ENCODE data around the gene MYBPC2.
A peak's percentile ranks its signal among the peaks of the same experiment; 100 is the strongest.
"Not testable (repeated sequence)": the region's sequence is repeated elsewhere in the genome, so short reads cannot be mapped to it uniquely, and the experiment has no call there.

MYBPC2 gene

GRCh38 chr19:50457300-50457699 is 24.6 kb downstream of the MYBPC2 start:
- no peak for DNase-seq (ENCODE audit: low read depth in 2 of 3, low spot score in 1 of 3)

DNA sequence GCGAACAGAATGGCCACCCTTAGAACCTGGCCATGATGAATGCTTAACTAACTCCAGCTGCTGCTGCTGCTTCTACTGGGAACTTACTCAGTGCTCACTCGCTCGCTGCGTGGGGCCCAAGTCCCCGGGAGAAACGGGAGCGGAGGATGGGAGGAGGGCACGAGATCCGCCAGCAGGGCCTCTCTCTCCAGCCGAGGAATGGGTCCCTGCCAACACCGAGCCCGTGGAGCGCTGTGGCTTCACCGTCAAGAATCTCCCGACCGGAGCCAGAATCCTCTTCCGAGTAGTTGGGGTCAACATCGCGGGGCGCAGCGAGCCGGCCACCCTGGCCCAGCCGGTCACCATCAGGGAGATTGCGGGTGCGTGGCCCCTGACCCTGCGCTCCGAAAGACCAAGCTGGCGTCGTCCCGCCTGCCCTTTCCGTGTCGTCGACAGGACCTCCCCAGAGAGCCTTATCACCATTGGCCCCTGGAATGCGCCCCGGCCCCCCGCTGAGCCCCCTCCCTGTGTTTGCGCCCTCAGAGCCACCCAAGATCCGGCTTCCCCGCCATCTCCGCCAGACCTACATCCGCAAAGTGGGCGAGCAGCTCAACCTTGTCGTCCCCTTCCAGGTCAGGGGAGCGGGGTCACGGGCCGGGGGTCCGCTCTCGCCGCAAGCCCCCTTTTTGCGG is 25.8 kb downstream of the MYBPC2 start:
- no peak for DNase-seq (ENCODE audit: low read depth in 2 of 3, low spot score in 1 of 3)

DNA sequence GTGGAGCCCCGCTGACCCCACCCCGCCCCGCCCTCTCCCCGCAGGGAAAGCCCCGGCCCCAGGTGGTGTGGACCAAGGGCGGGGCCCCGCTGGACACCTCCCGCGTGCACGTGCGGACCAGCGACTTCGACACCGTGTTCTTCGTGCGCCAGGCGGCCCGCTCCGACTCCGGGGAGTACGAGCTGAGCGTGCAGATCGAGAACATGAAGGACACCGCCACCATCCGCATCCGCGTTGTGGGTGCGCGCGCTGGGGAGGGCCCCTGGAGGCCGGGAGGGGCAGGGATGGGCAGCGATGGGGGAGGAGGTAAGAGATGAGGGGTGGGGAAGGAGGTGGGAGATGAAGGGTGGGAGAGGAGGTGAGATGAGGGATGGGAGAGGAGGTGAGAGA is 26.4 kb downstream of the MYBPC2 start:
- DNase-seq (ENCODE audit: low read depth in 2 of 3, low spot score in 1 of 3), result no peak

- no peak for DNase-seq (ENCODE audit: low read depth in 2 of 3, low spot score in 1 of 3)
Observed at GRCh38 chr19:50459638-50460037, 26.9 kb downstream of the MYBPC2 start.

- no peak for DNase-seq (ENCODE audit: low read depth in 2 of 3, low spot score in 1 of 3)
Observed at GRCh38 chr19:50460161-50460765, 27.6 kb downstream of the MYBPC2 start.

DNA sequence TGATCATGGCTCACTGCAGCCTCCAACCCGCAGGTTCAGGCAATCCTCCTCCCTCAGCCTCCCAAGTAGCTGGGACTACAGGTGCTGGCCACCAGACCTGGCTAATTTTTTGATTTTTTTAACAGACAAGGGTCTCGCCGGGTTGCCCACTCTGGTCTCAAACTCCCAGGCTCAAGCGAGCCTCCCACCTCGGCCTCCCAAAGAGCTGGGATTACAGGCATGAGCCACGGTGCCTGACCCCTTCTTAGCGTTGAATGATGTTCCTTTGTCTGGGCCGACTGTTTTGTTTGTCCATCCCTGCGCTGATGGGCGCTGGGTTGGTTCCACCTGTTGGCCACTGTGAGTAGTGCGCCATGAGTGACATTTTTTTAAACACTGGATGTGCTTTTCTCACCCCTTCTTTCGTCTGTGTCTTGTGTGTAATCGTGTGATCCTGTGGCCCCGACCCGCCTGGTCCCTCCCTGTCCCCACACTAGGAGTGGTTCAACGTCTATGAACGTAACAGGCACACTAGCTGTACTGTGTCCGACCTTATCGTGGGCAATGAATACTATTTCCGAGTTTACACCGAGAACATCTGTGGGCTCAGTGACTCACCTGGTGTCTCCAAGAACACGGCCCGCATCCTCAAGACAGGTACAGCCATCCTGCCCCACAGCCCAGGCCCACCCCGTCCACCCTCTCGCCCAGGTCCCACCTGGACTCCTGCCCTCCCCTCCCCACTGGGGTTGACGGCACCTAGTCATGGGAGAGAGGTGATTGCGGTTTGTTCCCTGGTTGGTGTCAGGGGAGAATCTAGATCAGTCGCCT is 28.6 kb downstream of the MYBPC2 start:
- peak; percentile 38 to 68 (median 48) for DNase-seq (ENCODE audit: low read depth in 2 of 3, low spot score in 1 of 3)

- no peak for DNase-seq (ENCODE audit: low read depth in 2 of 3, low spot score in 1 of 3)
Observed at GRCh38 chr19:50462970-50463369, 30.3 kb downstream of the MYBPC2 start.

- no peak for DNase-seq (ENCODE audit: low read depth in 2 of 3, low spot score in 1 of 3)
Observed at GRCh38 chr19:50464348-50464747, 31.7 kb downstream of the MYBPC2 start.

DNA sequence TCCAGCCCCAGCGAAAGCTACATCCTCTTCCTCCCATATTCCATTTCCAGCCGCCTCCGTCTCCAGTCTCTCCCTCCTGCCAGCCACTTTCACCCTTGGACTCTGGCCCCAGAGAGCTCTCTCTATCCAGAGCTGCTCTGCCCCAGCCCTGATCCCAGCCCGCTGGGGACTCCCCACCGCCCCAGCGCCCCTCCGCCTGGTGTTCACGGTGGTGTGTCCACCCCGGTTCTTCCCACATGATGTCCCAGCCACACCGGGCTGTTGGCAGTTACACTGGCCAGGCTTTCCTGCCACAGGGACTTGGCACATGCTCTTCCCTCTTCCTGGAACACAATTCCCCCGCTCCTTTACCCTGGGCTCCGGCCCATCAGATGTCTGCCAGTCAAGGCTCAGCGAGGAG is 32.3 kb downstream of the MYBPC2 start:
- no peak for DNase-seq (ENCODE audit: low read depth in 2 of 3, low spot score in 1 of 3)

DNA sequence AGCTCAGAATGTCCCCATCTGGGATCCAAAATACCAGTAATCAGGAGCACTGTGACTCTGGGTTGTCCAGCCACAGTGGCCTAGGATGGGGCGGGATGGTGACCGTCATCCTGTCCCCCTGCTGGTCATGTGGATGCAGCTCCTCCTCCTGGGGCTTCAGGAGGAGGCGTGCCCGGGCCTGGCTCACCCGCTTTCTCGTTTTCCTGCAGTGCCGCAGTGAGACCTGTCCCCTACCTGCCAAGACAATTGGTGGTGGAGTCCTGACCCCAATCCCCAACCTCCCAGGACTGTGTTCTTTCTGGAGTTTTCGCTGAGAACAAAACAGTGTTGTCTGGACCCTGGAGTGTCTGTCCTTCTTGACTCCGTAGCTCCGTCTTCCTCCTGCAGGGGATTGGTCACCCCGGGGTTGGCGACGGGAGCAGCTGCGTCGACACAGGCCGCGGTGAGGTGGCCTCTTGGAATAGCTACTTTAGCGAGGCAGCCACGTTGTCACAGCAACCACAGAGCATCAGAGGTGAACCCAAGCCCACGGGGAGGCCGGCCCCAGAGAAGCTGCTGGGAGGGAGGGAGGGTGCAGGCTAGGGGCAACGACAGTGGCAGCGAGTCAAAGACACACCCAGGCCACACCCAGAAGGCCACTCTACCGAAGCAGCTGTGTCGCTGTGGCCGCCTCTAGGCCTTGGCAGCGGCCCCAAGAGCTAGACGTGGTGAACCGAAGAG is 33.5 kb downstream of the MYBPC2 start:
- no peak for DNase-seq (ENCODE audit: low read depth in 2 of 3, low spot score in 1 of 3)

DNA sequence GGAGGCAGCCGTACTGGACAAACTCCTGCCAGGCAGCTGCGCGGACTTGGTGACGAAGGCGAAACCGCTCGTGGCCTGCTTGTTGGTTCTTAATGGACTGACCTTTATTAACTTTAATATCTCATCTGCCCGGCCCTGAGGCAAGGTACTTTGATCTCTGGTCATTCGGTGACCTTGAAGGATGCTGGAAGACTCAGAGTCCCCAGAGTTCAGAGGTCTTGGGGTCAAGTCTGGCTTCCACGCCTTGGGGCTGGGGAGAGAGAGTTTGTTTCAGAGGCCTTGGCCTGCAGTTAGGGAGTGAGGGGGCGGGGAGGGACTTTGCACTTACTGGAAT is 34.0 kb downstream of the MYBPC2 start:
- no peak for DNase-seq (ENCODE audit: low read depth in 2 of 3, low spot score in 1 of 3)

DNA sequence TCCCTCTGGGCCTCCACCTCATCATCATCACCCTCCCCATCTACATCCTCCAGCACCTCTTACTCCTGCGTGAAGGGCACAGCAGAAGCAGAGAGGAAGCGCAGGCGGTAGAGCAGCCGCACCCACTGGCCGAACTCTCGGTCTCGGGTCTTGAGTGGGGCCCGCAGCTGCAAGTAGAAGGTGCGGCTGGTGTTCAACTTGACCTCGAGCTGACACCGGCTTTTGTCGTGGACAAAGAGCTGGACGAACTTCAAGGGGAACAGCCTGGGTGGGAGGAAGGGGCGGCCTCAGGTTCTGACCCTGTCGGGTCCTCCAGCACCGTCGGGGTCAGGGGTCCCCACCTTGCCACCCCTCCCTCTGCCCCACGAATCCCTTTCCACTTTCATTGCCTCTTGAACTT is 34.9 kb downstream of the MYBPC2 start:
- no peak for DNase-seq (ENCODE audit: low read depth in 2 of 3, low spot score in 1 of 3)

GRCh38 chr19:50468818-50469217 is 36.1 kb downstream of the MYBPC2 start:
- DNase-seq (ENCODE audit: low read depth in 2 of 3, low spot score in 1 of 3), result no peak

DNA sequence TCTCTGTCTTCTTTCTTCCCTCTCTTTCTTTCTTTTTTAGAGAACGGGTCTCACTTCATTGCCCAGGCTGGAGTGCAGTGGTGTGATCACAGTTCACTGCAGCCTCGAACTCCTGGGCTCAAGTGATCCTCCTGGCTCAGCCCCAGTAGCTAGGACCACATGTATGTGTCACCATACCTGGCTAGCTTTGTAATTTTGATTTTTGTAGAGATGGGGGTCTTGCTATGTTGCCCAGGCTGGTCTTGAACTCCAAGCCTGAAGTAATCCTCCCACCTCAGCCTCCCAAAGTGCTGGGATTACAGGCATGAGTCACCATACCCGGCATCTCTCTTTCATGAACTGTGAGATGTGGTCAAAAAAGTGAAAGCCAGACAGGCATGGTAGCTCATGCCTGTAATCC is 40.6 kb downstream of the MYBPC2 start:
- not testable (repeated sequence) for DNase-seq (ENCODE audit: low read depth in 2 of 3, low spot score in 1 of 3)

DNA sequence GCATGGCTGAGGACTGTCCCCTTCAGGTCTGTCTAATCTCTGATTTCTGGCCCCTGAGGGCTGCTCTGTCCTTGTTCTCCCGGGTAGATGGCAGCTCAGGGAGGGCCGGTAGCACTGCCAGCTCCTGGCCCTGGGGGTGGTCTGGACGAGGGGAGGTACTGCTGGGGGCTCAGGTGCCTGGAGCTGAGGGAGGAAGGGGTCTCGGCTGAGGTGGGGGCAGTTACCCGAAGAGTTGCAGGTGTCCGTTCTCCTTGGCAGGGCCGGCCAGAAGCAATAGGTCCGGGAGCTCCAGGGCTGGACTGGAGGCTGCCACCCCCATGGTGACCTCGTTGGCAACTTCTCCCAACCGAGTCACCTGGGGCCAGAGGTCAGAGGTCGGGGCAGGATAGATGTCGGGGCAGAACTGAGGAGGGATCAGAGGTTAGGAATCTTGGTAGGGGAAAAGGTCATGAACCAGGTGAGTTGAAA is 42.4 kb downstream of the MYBPC2 start:
- DNase-seq (ENCODE audit: low read depth in 2 of 3, low spot score in 1 of 3), result no peak

DNA sequence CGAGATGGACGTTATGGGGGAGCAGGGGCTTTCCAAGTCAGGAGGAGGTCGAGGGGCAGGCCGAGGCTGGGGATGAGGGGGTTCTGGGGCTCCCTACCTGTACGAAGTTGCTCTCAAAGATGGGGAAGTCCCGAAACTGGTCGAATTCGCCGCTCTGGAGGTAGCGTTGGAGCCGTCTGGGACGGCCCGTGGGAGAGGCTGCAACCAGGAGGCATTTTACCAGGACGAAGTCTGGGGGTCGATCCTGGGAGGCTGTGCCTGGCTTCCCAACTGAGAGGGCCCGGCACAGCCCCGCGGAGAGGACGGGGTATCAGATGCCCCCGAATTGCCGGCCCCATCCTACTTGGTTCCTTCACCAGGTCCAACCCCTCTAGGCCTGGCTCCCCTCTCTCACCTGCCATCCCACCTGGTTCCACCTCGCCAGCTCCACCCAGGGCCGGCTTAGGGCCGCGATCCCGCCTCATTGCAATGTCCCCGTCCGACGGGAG is 43.1 kb downstream of the MYBPC2 start:
- DNase-seq (ENCODE audit: low read depth in 2 of 3, low spot score in 1 of 3), result no peak

DNA sequence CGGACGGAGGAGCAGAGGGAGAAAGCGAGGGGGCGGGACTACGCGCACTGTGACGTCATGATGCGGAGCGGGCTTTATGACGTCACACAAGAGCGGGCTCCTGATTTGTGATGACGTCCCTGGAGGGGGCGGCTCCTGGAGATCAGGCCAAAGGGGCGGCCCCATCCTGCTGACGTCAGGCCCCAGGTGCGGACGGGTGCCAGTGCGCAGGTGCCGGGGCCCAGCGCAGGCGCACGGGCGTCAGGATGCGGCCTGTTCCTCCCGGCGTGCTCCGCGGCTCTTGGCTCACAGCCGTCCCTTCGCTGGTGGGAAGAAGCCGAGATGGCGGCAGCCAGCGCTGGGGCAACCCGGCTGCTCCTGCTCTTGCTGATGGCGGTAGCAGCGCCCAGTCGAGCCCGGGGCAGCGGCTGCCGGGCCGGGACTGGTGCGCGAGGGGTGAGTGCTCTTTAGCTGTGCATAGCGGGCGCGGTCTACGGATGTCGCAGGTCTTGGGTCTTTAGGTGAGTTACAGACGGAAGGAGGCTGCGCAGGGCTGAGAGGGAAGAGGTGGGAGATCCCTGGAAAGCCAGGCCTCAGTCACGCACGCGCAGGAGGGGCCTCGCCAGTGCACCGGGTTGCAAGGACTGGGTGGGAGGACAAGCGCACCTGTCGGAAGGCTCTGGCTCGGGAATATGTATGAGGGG is 43.7 kb downstream of the MYBPC2 start, which contains the start of the genes EMC10 and GARIN5A:
Gene EMC10 (plus strand): TSS at position 284 of the 683 bp plus-strand sequence. CDS start 38 bp downstream, at position 322.
Gene GARIN5A (minus strand): TSS at position 625 of the 683 bp plus-strand sequence. CDS start 460 bp downstream, at position 165.
- peak; percentile 89 to 94 (median 94) for DNase-seq (ENCODE audit: low read depth in 2 of 3, low spot score in 1 of 3)

GRCh38 chr19:50476907-50477238 is 44.2 kb downstream of the MYBPC2 start:
- DNase-seq (ENCODE audit: low read depth in 2 of 3, low spot score in 1 of 3), result no peak

DNA sequence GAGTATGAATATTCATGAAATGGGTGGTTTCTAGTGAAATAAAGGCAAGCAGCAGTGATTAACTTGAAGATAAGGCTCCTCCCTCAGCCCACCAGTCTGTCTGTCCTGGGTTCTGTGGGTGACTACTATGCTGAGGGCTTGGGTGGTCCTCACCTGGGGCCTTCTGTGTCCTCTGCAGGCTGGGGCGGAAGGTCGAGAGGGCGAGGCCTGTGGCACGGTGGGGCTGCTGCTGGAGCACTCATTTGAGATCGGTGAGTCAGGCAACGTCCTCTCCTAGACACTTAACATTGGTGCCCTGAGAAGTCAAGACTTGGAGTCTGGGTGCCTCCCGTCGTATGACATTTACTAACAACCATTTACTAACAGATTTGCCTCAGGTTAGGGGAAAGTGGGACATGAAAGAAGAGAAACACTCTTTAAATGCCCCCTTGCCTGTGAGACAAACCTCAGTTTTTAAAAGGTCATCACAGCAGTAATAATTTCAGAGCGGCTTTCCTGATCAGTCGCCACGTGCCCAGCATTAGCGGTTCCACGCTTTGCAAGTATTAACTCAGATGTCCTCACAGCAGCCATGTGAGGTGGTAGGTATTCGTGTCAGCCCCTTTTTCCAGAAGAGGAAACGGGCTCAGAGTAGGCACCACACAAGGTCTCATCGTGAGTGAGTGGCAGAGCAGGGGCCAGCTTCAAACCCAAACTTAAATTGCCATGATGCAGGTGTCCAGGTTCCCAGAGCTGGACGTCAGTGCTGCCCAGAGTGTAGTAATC is 45.2 kb downstream of the MYBPC2 start:
- DNase-seq (ENCODE audit: low read depth in 2 of 3, low spot score in 1 of 3), result no peak
